H1 (cell line): ENCODE data around the gene ANKRD31. TPM values are rescaled to one million over a fixed set of nuclear protein-coding genes. Genes with fewer than 3 reads are reported as not detected.

Experiments used
- CTCF ChIA-PET: fragments of 300-600 bp; sonication (Branson Sonifier 250); formaldehyde crosslinking; loops from one replicate; lab custom pipeline; 2021; ENCODE audit not compliant: partially characterized antibody; lab: Charles Lee
- POLR2A ChIA-PET: fragments of 300-600 bp; sonication (Branson Sonifier 250); formaldehyde crosslinking; loops from one replicate; lab custom pipeline; 2021; ENCODE audit warnings: inconsistent platforms; ENCODE audit not compliant: partially characterized antibody; lab: Charles Lee
- DNase-seq, 2 experiments: peaks; one replicate each; pipeline versions ENCODE4 v3.0.0 to v3.0.0-alpha.2; 2010 to 2022; ENCODE audit warnings: low spot score in 2 of 2, low read depth in 1 of 2, mixed read lengths in 1 of 2
- FAIRE-seq: peaks from 2 replicates; lab custom pipeline; 2011; peaks lifted over from hg19 to GRCh38; lab: Jason Lieb, UNC
- H2AFZ ChIP-seq: 2 replicates; pipeline ENCODE4 v1.8.1; 2012; ENCODE audit warnings: low read length, inconsistent platforms
- H2AK5ac ChIP-seq: 2 replicates; pipeline ENCODE4 v1.6.1; 2013; ENCODE audit warnings: low read depth, low read length
- H2BK120ac ChIP-seq: replicated peaks from 2 replicates; pipeline ENCODE3; 2013; ENCODE audit warnings: low read depth, low read length, inconsistent platforms
- H2BK12ac ChIP-seq: 2 replicates; pipeline ENCODE4 v1.6.1; 2013; ENCODE audit warnings: low read depth, low read length
- H2BK15ac ChIP-seq: 2 replicates; pipeline ENCODE4 v1.6.1; 2013; ENCODE audit warnings: low read length
- H2BK20ac ChIP-seq: 2 replicates; pipeline ENCODE4 v1.6.1; 2013; ENCODE audit warnings: low read length
- H2BK5ac ChIP-seq: 2 replicates; pipeline ENCODE4 v1.6.1; 2013; ENCODE audit warnings: low read depth, low read length
- H3K14ac ChIP-seq: 2 replicates; pipeline ENCODE4 v1.6.1; 2013; ENCODE audit warnings: inconsistent platforms; ENCODE audit not compliant: insufficient read length
- H3K18ac ChIP-seq: 2 replicates; pipeline ENCODE4 v1.6.1; 2013; ENCODE audit warnings: low read length; ENCODE audit errors: extremely low read depth
- H3K23ac ChIP-seq: 2 replicates; pipeline ENCODE4 v1.6.1; 2013; ENCODE audit warnings: inconsistent platforms; ENCODE audit not compliant: insufficient read length
- H3K23me2 ChIP-seq: 2 replicates; pipeline ENCODE4 v1.6.1; 2013; ENCODE audit warnings: low read depth, low read length
- H3K27ac ChIP-seq: 2 replicates; pipeline ENCODE4 v1.6.1; 2011; ENCODE audit warnings: low read depth, low read length, inconsistent platforms
- H3K27me3 ChIP-seq, 4 experiments: replicated peaks in 1 of 4; 1 replicate in 1 of 4; 2 replicates in 3 of 4; pipeline versions ENCODE4 v1.6.1 to v1.8.1; 2011 to 2013; ENCODE audit warnings: low read length in 3 of 4, mild to moderate bottlenecking in 3 of 4, inconsistent platforms in 2 of 4, mixed read lengths in 2 of 4, moderate library complexity in 1 of 4; ENCODE audit not compliant: control insufficient read depth in 3 of 4, insufficient read depth in 3 of 4; ENCODE audit errors: extremely low read depth in 1 of 4
- H3K36me3 ChIP-seq, 4 experiments: 2 replicates each; pipeline versions ENCODE4 v1.6.1 to v1.8.1; 2011 to 2013; ENCODE audit warnings: mild to moderate bottlenecking in 4 of 4, low read length in 3 of 4, moderate library complexity in 2 of 4, control low read depth in 1 of 4, inconsistent platforms in 1 of 4; ENCODE audit not compliant: insufficient read depth in 4 of 4, control insufficient read depth in 2 of 4
- H3K4ac ChIP-seq: replicated peaks from 2 replicates; pipeline ENCODE3; 2013; ENCODE audit warnings: low read length, low read depth, mixed read lengths, inconsistent platforms; ENCODE audit not compliant: insufficient read length
- H3K4me1 ChIP-seq, 4 experiments: replicated peaks in 1 of 4; 1 replicate in 1 of 4; 2 replicates in 3 of 4; pipeline versions ENCODE4 v1.6.1 to v1.8.1; 2011 to 2013; ENCODE audit warnings: low read length in 3 of 4, inconsistent platforms in 2 of 4, mixed read lengths in 1 of 4; ENCODE audit not compliant: insufficient read depth in 4 of 4, control insufficient read depth in 3 of 4
- H3K4me2 ChIP-seq, 2 experiments: 2 replicates each; pipeline versions ENCODE4 v1.6.1 to v1.8.1; 2011 to 2013; ENCODE audit warnings: low read depth in 2 of 2, low read length in 2 of 2, control low read depth in 1 of 2, inconsistent platforms in 1 of 2, mild to moderate bottlenecking in 1 of 2; ENCODE audit not compliant: insufficient read depth in 1 of 2
- H3K4me3 ChIP-seq, 4 experiments: fragments of 200-600, 300-600 bp in 1 of 4; sonication (generic), shearing (Covaris generic), sonication (Bioruptor Twin) in 1 of 4; 2 replicates each; pipeline versions ENCODE4 v1.5.1 to v1.8.1; 2011 to 2016; ENCODE audit warnings: low read length in 4 of 4, low read depth in 3 of 4, control low read depth in 2 of 4, inconsistent platforms in 2 of 4, mild to moderate bottlenecking in 2 of 4, mixed read lengths in 1 of 4, moderate library complexity in 1 of 4; ENCODE audit not compliant: insufficient read depth in 2 of 4; ENCODE audit errors: extremely low read depth in 1 of 4
- H3K56ac ChIP-seq: replicated peaks from 2 replicates; pipeline ENCODE3; 2013; ENCODE audit warnings: low read depth, mild to moderate bottlenecking, mixed read lengths, low read length, inconsistent platforms; ENCODE audit not compliant: insufficient read length
- H3K79me1 ChIP-seq: 2 replicates; pipeline ENCODE4 v1.6.1; 2013; ENCODE audit warnings: low read depth, low read length, control low read depth
- H3K79me2 ChIP-seq, 2 experiments: 2 replicates each; pipeline versions ENCODE4 v1.6.1 to v1.8.1; 2012 to 2013; ENCODE audit warnings: low read length in 2 of 2, mild to moderate bottlenecking in 2 of 2, inconsistent platforms in 1 of 2; ENCODE audit not compliant: insufficient read depth in 2 of 2, control insufficient read depth in 1 of 2
- H3K9ac ChIP-seq, 4 experiments: replicated peaks in 1 of 4; 1 replicate in 1 of 4; 2 replicates in 3 of 4; pipeline versions ENCODE4 v1.6.1 to v1.8.1; 2011 to 2013; ENCODE audit warnings: low read depth in 3 of 4, low read length in 3 of 4, control low read depth in 2 of 4, mild to moderate bottlenecking in 2 of 4, moderate library complexity in 2 of 4, inconsistent platforms in 1 of 4; ENCODE audit errors: extremely low read depth in 1 of 4
- H3K9me3 ChIP-seq, 2 experiments: 2 replicates each; pipeline versions ENCODE4 v1.6.1 to v1.8.1; 2012 to 2013; ENCODE audit warnings: mild to moderate bottlenecking in 2 of 2, moderate library complexity in 2 of 2, control low read depth in 1 of 2, inconsistent platforms in 1 of 2, low read depth in 1 of 2, low read length in 1 of 2, mixed read lengths in 1 of 2; ENCODE audit not compliant: insufficient read depth in 2 of 2
- H4K20me1 ChIP-seq, 2 experiments: replicated peaks in 1 of 2; 2 replicates each; pipeline versions ENCODE3 to v1.8.1; 2011 to 2013; ENCODE audit warnings: inconsistent platforms in 2 of 2, low read length in 2 of 2, mild to moderate bottlenecking in 1 of 2; ENCODE audit not compliant: insufficient read depth in 2 of 2, control insufficient read depth in 1 of 2
- H4K5ac ChIP-seq: 2 replicates; pipeline ENCODE4 v1.6.1; 2013; ENCODE audit warnings: low read length, low read depth, mixed read lengths, inconsistent platforms; ENCODE audit not compliant: insufficient read length
- H4K8ac ChIP-seq: 2 replicates; pipeline ENCODE4 v1.8.0; 2013; ENCODE audit warnings: mild to moderate bottlenecking, moderate library complexity, low read length, inconsistent platforms; ENCODE audit not compliant: insufficient read depth; ENCODE audit errors: extremely low read depth
- H4K91ac ChIP-seq: replicated peaks from 2 replicates; pipeline ENCODE3; 2013; ENCODE audit warnings: low read length, mixed read lengths, inconsistent platforms; ENCODE audit not compliant: insufficient read length
- NRF1 ChIP-seq: IDR thresholded peaks from 2 replicates; pipeline ENCODE4 v1.6.1; 2011; ENCODE audit warnings: mild to moderate bottlenecking, low read depth, low read length, improper control_type of control experiment
- POLR2AphosphoS5 ChIP-seq: IDR thresholded peaks from 2 replicates; pipeline ENCODE4 v1.6.1; 2011; ENCODE audit warnings: low read depth, low read length
- WGBS, 2 experiments: shearing (Covaris generic) in 1 of 2; methylation state at CpG; one replicate each; pipeline versions ENCODE4 v1.1.6 to v1.1.7; 2013 to 2015; ENCODE audit warnings: low lambda C conversion rate in 2 of 2, mixed read lengths in 2 of 2, inconsistent platforms in 1 of 2, low coverage in 1 of 2, missing lambda C conversion rate in 1 of 2; ENCODE audit not compliant: insufficient replicate concordance in 2 of 2, insufficient coverage in 1 of 2, insufficient read length in 1 of 2; ENCODE audit errors: extremely low coverage in 1 of 2, missing lambda C conversion rate in 1 of 2; 5-methylcytosine and 5-hydroxymethylcytosine counted together
- polyA plus RNA-seq, 7 experiments: library from polyadenylated mRNA; depleted of rRNA in 3 of 7; stranded (reverse) in 5 of 7; unstranded in 2 of 7; fragments of >200 nt in 5 of 7; fragments of 200-250 nt in 2 of 7; gene quantifications; 1 replicate in 5 of 7; 2 replicates in 1 of 7; 4 replicates in 1 of 7; pipeline versions ENCODE4 v1.2.1 to v1.2.3, GENCODE V29; 2011 to 2013; ENCODE audit warnings: missing spikeins in 2 of 7, mixed read lengths in 2 of 7
- total RNA-seq: library from RNA; stranded (reverse); fragmentation: NEBNext Ultra II Directional; extraction: Animal tissue kit (Norgen Biotek cat#: 25700); gene quantifications from 2 replicates; pipeline ENCODE4 v1.2.1, GENCODE V29; 2021

ANKRD31 gene
- total and polyA plus RNA-seq, 2 of the 8 experiments (the other 6 are each of a cell fraction or from before 2014, with no cell fraction given): 0.05 to 0.06 TPM

DNA sequence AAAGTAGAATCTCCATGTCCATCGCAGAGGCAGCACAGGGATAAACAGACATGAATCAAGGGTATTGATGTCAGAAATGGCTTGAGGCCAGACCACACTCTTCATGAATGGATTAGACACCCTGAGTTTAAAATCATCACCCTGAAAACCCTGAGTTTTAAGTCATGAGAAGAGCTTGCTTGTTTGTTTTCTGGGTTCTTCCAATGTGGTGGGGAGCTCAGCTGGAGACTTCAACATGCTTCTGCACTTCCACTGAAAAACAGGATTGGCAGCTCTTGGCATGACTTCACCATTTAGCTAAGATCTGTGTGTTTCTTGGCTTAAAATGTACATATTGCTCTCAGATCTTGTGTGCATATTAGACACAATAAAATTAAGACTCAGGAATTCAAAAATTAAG lies 194.2 kb downstream of the ANKRD31 start:
- Histone ChIP-seq H4K5ac (no peak overlapping the region), H3K23me2 (no peaks in the 10 kb centered on the region), H3K79me2 (peaks cover 0 to 5% of the 10 kb centered on the region in 2 experiments; a peak in 2 of 4 replicates), H4K20me1 (no peaks in the 10 kb centered on the region), H2BK5ac (no peak overlapping the region), H3K4me3 (no peak overlapping the region), H3K4me2 (no peak overlapping the region), H3K27ac (no peak overlapping the region), H2AFZ (no peak overlapping the region), H2BK120ac (no peak overlapping the region), H3K23ac (no peak overlapping the region), H3K18ac (no peak overlapping the region), H2BK12ac (no peak overlapping the region), H2BK20ac (no peak overlapping the region), H3K27me3 (no peaks in the 10 kb centered on the region), H3K4ac (no peak overlapping the region), H3K79me1 (no peaks in the 10 kb centered on the region; the same call in 1 of the 2 replicates), H3K4me1 (no peaks in the 10 kb centered on the region), H3K9me3 (no peaks in the 10 kb centered on the region), H4K8ac (no peak overlapping the region), H3K14ac (no peak overlapping the region), H3K36me3 (peaks cover 0 to 14% (median 0%) of the 10 kb centered on the region in 4 experiments; a peak in 3 of 8 replicates), H2BK15ac (no peak overlapping the region), H2AK5ac (no peak overlapping the region), H4K91ac (no peak overlapping the region), H3K56ac (no peak overlapping the region), H3K9ac (no peak overlapping the region)
- DNase-seq (no peak), FAIRE-seq (no peak)
- WGBS, 2 experiments: 95% methylated on average over 1 of the region's 1 CpG; no CpG with 5 or more reads in 1 of the 2 experiments
- TF ChIP-seq POLR2AphosphoS5: peak; percentile 49; the same call in 1 of the 2 replicates
- no peak for TF ChIP-seq NRF1
- ChIA-PET POLR2A (no interaction called here), CTCF (interaction anchor here (1.9 to 3.5 kb wide), 2 partner anchors 8 to 95 kb away, joined by 8 to 29 read pairs; partner anchors contain the start of gene GCNT4)
